HG02798 (cell line): Measurements from ENCODE around the gene JHY.

Experiments used
- ATAC-seq: cut with Tn5 transposase; IDR thresholded peaks from one replicate; pipeline ENCODE4 v1.9.1; 2021; ENCODE audit warnings: mild to moderate bottlenecking; ENCODE audit not compliant: unreplicated experiment, poor library complexity

Gene JHY

DNA sequence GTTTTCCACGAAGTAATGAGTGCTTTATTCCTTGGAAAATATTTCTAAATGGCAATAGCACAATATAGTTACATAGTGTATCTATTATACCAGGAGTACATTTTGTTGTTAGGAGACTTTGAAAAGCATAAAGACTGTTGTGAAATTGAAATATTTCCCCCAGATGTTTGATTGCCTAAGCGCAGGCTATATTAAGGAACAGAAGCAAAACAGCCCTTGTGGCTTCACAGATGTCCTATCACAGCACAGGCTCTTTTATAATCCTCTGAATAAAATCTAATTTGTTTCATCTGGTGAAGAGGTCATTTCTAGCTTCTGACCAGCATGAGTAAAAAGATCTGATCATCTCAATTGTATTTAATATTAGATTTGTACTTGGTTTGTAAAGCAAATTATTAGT is 50.9 kb downstream of the JHY start:
- no peak for ATAC-seq

- ATAC-seq, result no peak
Observed at GRCh38 chr11:122937983-122938382, 55.4 kb downstream of the JHY start.

- no peak for ATAC-seq
Observed at GRCh38 chr11:122938557-122938956, 56.0 kb downstream of the JHY start.

DNA sequence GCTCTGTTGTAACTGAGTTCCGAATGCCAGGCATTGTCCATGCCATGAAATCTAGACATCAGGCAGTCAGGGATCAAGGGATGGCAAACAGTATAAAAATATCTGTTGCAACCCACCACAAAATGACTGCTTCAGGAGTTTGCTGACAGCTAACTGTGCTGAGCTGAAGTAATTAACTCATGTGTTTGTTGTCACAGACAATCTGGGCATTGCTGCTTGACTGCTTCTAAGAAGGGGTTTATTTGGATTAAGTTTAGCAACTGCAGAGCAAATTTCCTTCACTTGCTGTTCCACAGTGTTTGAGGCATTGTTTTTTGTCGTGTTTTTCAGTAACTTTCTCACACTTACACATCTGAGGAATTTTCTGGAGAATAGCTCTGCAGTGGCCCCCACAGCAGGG is 68.7 kb downstream of the JHY start:
- ATAC-seq, result no peak

DNA sequence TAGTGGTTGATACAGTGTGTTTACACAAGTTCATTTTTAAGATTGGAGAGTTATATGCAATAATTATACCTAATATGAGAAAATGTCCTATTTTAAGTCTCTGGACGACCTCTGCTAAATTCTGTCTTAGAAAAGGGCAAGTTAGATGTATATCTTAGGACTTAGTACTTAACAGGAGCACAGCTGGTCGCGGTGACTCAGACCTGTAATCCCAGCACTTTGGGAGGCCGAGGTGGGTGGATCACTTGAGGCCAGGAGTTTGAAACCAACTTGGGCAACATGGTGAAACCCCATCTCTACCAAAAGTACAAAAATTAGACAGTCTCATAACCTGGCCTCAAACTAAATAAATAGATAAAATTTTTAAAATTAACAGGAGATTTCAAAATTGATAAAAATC is 71.9 kb downstream of the JHY start:
- no peak for ATAC-seq

- ATAC-seq, result no peak
Observed at GRCh38 chr11:122963961-122964360, 81.4 kb downstream of the JHY start.

DNA sequence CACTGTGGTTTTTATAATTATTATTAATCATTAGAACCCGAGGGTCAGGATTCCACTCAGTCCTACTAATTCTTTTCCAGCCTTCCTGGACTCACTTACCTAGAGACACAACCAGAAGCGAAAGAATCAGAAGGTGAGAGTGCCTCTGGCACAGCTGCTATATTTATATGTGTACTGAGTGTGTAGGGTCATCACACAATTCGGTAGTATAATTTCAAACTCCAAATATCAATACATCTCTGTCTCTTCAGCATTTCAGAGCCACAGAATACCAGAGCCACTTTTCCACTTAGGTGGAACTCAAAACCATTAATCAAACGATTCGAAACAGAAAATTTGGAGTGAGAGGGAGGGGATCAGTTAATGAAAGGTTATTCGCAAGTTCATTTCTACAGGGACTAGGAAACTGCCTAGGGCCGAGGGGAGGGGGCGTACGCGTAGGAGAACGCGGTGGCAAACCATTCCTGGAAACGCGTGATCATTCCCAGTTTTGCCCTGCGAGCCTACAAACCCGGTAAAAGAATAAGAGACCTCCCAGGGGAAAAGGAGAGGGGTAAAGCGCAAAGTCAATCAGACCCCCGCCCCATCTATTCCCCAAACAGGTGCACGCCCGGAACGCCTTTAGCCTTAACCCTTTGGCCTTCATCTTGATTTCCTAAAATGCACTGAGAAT is 93.6 kb downstream of the JHY start:
- ATAC-seq, result no peak

DNA sequence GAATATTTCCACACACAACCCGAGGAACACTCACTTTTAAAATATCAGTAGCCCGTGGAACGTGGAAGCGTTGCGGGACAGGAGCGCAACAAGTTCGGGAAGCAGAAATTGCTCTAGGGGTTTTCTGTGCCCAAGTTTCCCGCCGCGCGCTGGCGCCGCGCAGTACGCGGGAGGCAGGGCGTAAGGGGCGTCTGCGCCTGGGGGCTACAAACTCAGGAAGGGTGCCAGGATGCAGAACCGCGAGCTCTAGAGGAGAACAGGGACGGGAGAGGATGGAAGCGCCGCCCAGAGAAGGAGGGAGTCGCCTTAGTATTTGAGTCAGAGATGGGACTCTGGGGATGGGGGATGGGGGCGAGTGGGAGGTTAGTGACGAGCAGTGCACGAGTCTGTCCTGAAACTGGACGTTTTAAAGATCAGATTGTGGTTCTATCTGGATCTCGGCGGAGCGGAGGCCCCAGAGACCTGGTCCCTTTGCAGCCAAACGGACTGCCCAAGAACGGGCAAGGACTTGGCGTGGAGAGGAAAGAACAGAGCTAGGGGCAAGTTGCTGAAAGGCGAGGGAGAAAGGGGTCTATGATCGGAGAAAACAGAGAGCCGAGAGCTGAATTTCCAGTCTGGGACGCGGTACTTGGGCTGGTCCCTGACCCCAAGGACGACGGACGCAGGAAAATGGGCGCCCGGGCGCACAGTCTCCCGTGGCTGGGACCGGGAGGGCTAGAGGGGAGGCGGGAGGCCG is 94.3 kb downstream of the JHY start:
- no peak for ATAC-seq

DNA sequence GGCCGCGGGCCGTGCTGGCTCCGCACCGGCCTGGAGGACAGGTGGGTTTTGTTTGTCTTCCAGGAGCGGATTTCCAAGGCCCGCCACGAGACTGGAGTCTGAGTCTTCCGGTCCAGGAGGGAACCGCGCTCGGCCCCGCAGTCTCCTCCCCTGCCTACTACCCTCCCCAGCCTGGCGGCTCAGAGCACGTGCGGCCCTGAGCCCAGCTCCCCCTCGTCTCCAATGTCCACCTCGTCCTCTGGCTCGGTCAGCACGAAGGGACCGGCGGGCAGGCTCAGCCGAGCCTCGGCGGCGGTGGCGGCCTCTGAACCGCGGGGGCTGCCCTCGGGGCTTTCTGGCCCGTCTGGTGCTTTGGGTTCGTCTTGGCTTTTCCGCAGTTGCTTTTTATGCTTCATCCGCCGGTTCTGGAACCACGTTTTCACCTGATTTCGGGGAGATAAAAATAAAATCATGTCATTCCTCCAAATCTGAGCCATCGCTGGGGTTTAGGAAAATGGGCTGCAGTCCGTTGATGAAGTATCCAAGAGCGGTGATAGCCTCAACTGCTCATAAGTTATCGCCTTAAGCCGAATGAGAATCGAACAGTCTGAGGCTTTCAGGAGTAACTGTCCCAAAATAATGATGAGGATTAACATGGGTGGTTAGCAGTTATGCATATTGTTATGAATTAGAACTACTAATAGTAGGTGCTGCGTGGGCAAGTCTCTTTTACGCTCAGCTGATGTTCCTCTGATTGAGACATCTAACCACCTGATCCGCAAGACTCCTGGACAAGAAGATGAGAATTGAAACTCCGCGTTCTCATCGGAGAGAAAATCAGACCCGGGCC is 95.1 kb downstream of the JHY start:
- no peak for ATAC-seq

- no peak for ATAC-seq
Observed at GRCh38 chr11:122978299-122978620, 95.7 kb downstream of the JHY start.

GRCh38 chr11:122979103-122979814 is 96.7 kb downstream of the JHY start:
- no peak for ATAC-seq

DNA sequence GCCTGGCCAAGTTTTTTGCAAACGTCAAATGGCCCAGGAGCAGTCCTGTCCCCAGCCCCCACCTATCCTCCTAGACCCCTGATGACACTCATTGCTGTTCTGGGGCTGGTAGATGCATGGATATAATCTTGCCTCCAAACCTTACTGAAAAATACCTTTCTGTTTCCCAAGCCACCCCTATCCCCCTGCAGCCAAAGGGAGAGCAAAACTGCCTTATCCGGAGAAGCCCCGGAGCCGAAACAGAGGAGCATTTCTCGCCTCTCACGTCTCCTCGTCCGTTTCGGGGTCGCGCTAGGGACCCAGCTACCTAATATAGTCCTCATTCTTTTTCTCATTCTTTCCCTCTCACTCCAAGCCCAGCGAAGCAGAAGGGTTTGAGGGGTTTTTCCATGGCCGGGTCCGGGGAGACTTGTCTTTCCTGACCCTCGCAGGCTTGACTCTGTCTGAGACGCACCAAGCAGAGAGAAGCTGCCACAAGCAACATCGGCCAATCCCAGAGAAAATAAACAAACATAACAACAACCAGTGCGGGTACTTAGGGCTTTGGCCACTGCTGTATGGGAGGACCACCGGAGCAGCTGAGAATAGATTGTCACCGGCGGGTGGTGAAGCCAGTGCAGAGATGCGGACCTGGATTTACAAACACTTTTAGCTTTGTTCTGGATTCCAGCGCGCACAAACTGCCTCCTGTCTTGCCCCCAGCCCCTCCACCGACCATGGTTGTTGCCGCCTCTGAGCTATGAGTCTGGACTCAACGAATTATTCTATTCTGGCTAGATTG is 97.4 kb downstream of the JHY start:
- ATAC-seq, result no peak

GRCh38 chr11:122981388-122982264 is 99.1 kb downstream of the JHY start, which contains the start of gene BSX:
Gene BSX, minus strand, starts transcription at chr11:122981834. Its CDS starts 163 bp downstream, at chr11:122981671.
- no peak for ATAC-seq

DNA sequence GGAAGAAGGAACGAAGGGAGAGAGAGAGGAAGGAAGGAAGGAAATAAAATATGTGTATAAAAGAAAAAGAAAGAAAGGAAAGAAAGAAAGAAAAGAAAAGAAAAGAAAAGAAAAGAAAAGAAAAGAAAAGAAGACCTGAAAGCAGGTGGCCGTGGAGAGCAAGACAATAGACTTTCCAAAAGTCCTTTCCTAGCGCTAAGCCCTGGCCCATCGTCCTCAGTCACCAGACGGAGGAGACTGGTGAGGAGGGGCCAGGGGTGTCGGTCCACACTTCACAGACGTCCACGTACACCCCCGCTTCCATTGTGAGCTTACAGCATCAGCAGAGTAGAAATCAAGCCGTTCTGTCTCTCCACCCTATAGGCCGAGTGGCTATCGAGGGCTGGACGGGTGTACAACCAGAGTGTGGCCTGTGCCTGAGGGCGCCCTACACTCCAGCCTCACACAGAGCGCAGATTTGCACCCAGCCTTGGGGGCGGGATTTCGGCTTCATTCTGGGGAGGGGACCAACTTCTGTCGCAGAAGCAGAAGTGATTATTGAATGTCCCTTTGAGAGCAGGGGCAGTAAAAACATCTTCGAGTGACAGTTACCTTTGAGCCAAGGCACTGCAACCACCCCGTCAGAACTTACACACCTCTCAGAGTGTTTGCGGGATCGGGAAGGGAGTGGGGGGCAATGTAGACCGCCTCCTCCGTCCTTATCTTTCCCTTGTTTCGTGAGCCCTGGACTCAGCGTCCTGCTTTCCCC is 101.1 kb downstream of the JHY start:
- ATAC-seq, result no peak

GRCh38 chr11:122984186-122985011 is 101.8 kb downstream of the JHY start:
- no peak for ATAC-seq

GRCh38 chr11:122995526-122995925 is 113.0 kb downstream of the JHY start:
- ATAC-seq, result no peak

- ATAC-seq, result no peak
Observed at GRCh38 chr11:122998727-122999366, 116.3 kb downstream of the JHY start.
